Dedifferentiated amniotic fluid mesenchymal stem cell (primary cell): ENCODE measurements around the gene RPH3AL.

ENCODE experiments used
- DNase-seq: peaks from one replicate; pipeline ENCODE4 v3.0.0-alpha.2; 2016; ENCODE audit errors: extremely low spot score

The RPH3AL gene

GRCh38 chr17:336110-337021 lies 16.2 kb downstream of the RPH3AL start:
- DNase-seq, result no peak

GRCh38 chr17:335691-336090 lies 16.9 kb downstream of the RPH3AL start:
- no peak for DNase-seq

- no peak for DNase-seq
Measured at GRCh38 chr17:334974-335481, 17.6 kb downstream of the RPH3AL start.

- no peak for DNase-seq
Measured at GRCh38 chr17:333626-334396, 18.8 kb downstream of the RPH3AL start.

- DNase-seq, result peak; percentile 44
Measured at GRCh38 chr17:332558-333322, 19.9 kb downstream of the RPH3AL start.

GRCh38 chr17:332023-332422 lies 20.6 kb downstream of the RPH3AL start:
- DNase-seq, result no peak

GRCh38 chr17:330993-331701 lies 21.5 kb downstream of the RPH3AL start:
- no peak for DNase-seq

GRCh38 chr17:329784-330420 lies 22.7 kb downstream of the RPH3AL start:
- no peak for DNase-seq

- DNase-seq, result no peak
Measured at GRCh38 chr17:327971-328370, 24.6 kb downstream of the RPH3AL start.

GRCh38 chr17:327296-327695 lies 25.3 kb downstream of the RPH3AL start:
- DNase-seq, result no peak

- no peak for DNase-seq
Measured at GRCh38 chr17:326010-326621, 26.5 kb downstream of the RPH3AL start.

- DNase-seq, result no peak
Measured at GRCh38 chr17:325270-326009, 27.2 kb downstream of the RPH3AL start.

GRCh38 chr17:323721-324571 lies 28.7 kb downstream of the RPH3AL start:
- DNase-seq, result no peak

GRCh38 chr17:323181-323580 lies 29.4 kb downstream of the RPH3AL start:
- DNase-seq, result no peak

- no peak for DNase-seq
Measured at GRCh38 chr17:322006-322780, 30.4 kb downstream of the RPH3AL start.

- DNase-seq, result no peak
Measured at GRCh38 chr17:321386-321941, 31.1 kb downstream of the RPH3AL start.

GRCh38 chr17:320809-321385 lies 31.7 kb downstream of the RPH3AL start:
- no peak for DNase-seq
